GM18867 (cell line): ENCODE results near the gene YIF1A.
"Not testable (repeated sequence)": the region's sequence is repeated elsewhere in the genome, so short reads cannot be mapped to it uniquely, and the experiment has no call there.

Experiments used
- ATAC-seq: cut with Tn5 transposase; IDR thresholded peaks from one replicate; pipeline ENCODE4 v1.9.1; 2021; ENCODE audit warnings: mild to moderate bottlenecking, moderate library complexity; ENCODE audit not compliant: unreplicated experiment

The YIF1A gene

GRCh38 chr11:66272596-66272995, 16.3 kb downstream of the YIF1A start:
- no peak for ATAC-seq

- no peak for ATAC-seq
Observed at GRCh38 chr11:66271816-66272215, 17.1 kb downstream of the YIF1A start.

GRCh38 chr11:66268952-66269905, 19.7 kb downstream of the YIF1A start:
- no peak for ATAC-seq

- peak; percentile 76 for ATAC-seq
Observed at GRCh38 chr11:66268244-66268951, 20.5 kb downstream of the YIF1A start, which contains the start of gene RAB1B. Gene RAB1B (plus strand): TSS chr11:66268639. CDS start chr11:66268680, 41 bp downstream.

- peak; percentile 50 for ATAC-seq
Observed at GRCh38 chr11:66267379-66268243, 21.3 kb downstream of the YIF1A start.

- no peak for ATAC-seq
Observed at GRCh38 chr11:66267039-66267378, 21.9 kb downstream of the YIF1A start.

- ATAC-seq, result no peak
Observed at GRCh38 chr11:66266378-66267038, 22.4 kb downstream of the YIF1A start.

- no peak for ATAC-seq
Observed at GRCh38 chr11:66265531-66266377, 23.2 kb downstream of the YIF1A start.

GRCh38 chr11:66264914-66265313, 24.0 kb downstream of the YIF1A start:
- ATAC-seq, result no peak

GRCh38 chr11:66264383-66264782, 24.6 kb downstream of the YIF1A start:
- no peak for ATAC-seq

- ATAC-seq, result no peak
Observed at GRCh38 chr11:66263785-66264184, 25.2 kb downstream of the YIF1A start.

- ATAC-seq, result no peak
Observed at GRCh38 chr11:66263231-66263630, 25.7 kb downstream of the YIF1A start.

GRCh38 chr11:66262696-66263095, 26.2 kb downstream of the YIF1A start:
- no peak for ATAC-seq

- no peak for ATAC-seq
Observed at GRCh38 chr11:66262191-66262590, 26.8 kb downstream of the YIF1A start.

- ATAC-seq, result no peak
Observed at GRCh38 chr11:66261578-66261977, 27.4 kb downstream of the YIF1A start.

- ATAC-seq, result no peak
Observed at GRCh38 chr11:66259956-66260355, 29.0 kb downstream of the YIF1A start.

GRCh38 chr11:66259225-66259624, 29.7 kb downstream of the YIF1A start:
- no peak for ATAC-seq

- ATAC-seq, result no peak
Observed at GRCh38 chr11:66258473-66258893, 30.5 kb downstream of the YIF1A start.

- not testable (repeated sequence) for ATAC-seq
Observed at GRCh38 chr11:66253081-66253480, 35.9 kb downstream of the YIF1A start.

- ATAC-seq, result no peak
Observed at GRCh38 chr11:66251809-66252208, 37.1 kb downstream of the YIF1A start.
